ENCODE results near the gene IKZF3.

DNA sequence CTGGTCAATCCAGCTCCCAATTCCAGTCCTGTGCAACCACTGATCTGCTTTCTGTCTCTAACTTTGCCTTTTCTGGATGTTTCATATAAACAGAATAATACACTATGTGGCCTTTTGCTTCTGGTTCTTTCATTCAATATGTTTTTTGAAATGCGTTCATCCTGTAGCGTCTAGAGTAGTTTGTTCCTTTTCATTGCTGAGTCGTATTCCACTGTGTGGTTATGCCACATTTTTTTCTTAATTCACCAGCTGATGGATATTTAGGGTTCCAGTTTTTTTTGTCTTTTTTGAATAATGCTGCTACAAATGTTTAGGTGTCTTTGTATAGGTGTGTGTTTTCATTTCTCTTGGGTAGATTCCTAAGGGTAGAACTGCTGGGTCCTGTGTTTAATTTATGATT lies 131.5 kb downstream of the IKZF3 start:
- TF ChIP-seq, protein P1, sequence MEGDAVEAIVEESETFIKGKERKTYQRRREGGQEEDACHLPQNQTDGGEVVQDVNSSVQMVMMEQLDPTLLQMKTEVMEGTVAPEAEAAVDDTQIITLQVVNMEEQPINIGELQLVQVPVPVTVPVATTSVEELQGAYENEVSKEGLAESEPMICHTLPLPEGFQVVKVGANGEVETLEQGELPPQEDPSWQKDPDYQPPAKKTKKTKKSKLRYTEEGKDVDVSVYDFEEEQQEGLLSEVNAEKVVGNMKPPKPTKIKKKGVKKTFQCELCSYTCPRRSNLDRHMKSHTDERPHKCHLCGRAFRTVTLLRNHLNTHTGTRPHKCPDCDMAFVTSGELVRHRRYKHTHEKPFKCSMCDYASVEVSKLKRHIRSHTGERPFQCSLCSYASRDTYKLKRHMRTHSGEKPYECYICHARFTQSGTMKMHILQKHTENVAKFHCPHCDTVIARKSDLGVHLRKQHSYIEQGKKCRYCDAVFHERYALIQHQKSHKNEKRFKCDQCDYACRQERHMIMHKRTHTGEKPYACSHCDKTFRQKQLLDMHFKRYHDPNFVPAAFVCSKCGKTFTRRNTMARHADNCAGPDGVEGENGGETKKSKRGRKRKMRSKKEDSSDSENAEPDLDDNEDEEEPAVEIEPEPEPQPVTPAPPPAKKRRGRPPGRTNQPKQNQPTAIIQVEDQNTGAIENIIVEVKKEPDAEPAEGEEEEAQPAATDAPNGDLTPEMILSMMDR (conservative IDR thresholded peaks at IDR 0.05; ENCODE audit: low read depth, low read length), result no peak
- TF ChIP-seq EZH2 (IDR thresholded peaks at IDR 0.05; ENCODE audit: low read length, unreplicated experiment), result no peak
- TF ChIP-seq EZH2phosphoT487 (IDR thresholded peaks at IDR 0.05; ENCODE audit: borderline replicate concordance, low read length), result no peak
